GM18861 (cell line): Measurements from ENCODE around the gene VCY.
"Not testable (repeated sequence)": the region's sequence is repeated elsewhere in the genome, so short reads cannot be mapped to it uniquely, and the experiment has no call there.

Source experiments
- ATAC-seq: cut with Tn5 transposase; IDR thresholded peaks from one replicate; pipeline ENCODE4 v1.9.1; 2021; ENCODE audit not compliant: unreplicated experiment

VCY gene

GRCh38 chrY:13986373-13986772, at the start of gene VCY:
Gene VCY, minus strand, starts transcription at chrY:13986473. Its CDS starts 33 bp downstream, at chrY:13986440.
- ATAC-seq, result not testable (repeated sequence)

GRCh38 chrY:14030395-14030794, 44.1 kb upstream of the VCY start:
- ATAC-seq, result not testable (repeated sequence)

GRCh38 chrY:14011916-14012315, 25.6 kb upstream of the VCY start:
- not testable (repeated sequence) for ATAC-seq

- ATAC-seq, result not testable (repeated sequence)
These were observed 43.9 kb downstream of the VCY start for GRCh38 chrY:13942406-13942805.
